HCT116 (cell line): ENCODE data around the gene CLSTN1. TPM values are rescaled to one million over a fixed set of nuclear protein-coding genes. Genes with fewer than 3 reads are reported as not detected.
"Not testable (repeated sequence)": the region's sequence is repeated elsewhere in the genome, so short reads cannot be mapped to it uniquely, and the experiment has no call there.

Experiments used
- ATAC-seq: fragments of 200-7000 bp; cut with Tn5 transposase; 2 replicates; pipeline ENCODE4 v1.9.1; 2020; ENCODE audit warnings: mild to moderate bottlenecking, moderate library complexity
- BruUV-seq: library from RNA; stranded (reverse); fragments of 400-500 nt; replicated peaks from 2 replicates; lab custom pipeline; 2021; lab: Mats Ljungman, UMichigan
- CTCF ChIA-PET: fragments of 300-600 bp; sonication (Branson Sonifier 250); formaldehyde crosslinking; loops from one replicate; lab custom pipeline; 2021; ENCODE audit warnings: antibody characterized with exemption; lab: Charles Lee
- POLR2A ChIA-PET: fragments of 300-600, 350-600 bp; sonication (Branson Sonifier 250); formaldehyde crosslinking; loops from one replicate; lab custom pipeline; 2021; ENCODE audit warnings: antibody characterized with exemption; lab: Charles Lee
- RAD21 ChIA-PET, 2 experiments: fragments of 300-600 bp; sonication (Branson Sonifier 250); formaldehyde crosslinking; loops; one replicate each; lab custom pipeline; 2023; ENCODE audit warnings: low total read pairs in 2 of 2; ENCODE audit not compliant: uncharacterized antibody in 2 of 2, unreplicated experiment in 2 of 2, low non-redundant PET in 1 of 2; lab: Charles Lee
- DNase-seq: peaks from one replicate; pipeline ENCODE4 v3.0.0-alpha.2; 2010; ENCODE audit warnings: low read depth, low spot score
- H2AFZ ChIP-seq: fragments of 200-600 bp; shearing (Covaris generic), sonication (generic); 2 replicates; pipeline ENCODE4 v1.6.1; 2017; ENCODE audit warnings: low read depth, mixed run types, mixed read lengths, antibody characterized with exemption, low read length; ENCODE audit not compliant: poor library complexity, severe bottlenecking
- H3K27ac ChIP-seq: 2 replicates; pipeline ENCODE4 v1.5.1; 2012; ENCODE audit warnings: low read depth, low read length
- H3K27me3 ChIP-seq: fragments of 200-600 bp; sonication (generic); 2 replicates; pipeline ENCODE4 v1.6.1; 2016; ENCODE audit warnings: mixed run types, low read length, mixed read lengths; ENCODE audit not compliant: insufficient read depth
- H3K36me3 ChIP-seq, 2 experiments: fragments of 200-500 bp in 1 of 2; fragments of 200-600 bp in 1 of 2; sonication (Bioruptor generic) in 1 of 2; sonication (generic) in 1 of 2; 2 replicates each; pipeline versions ENCODE4 v1.5.1 to v1.6.1; 2014 to 2016; ENCODE audit warnings: low read length in 2 of 2, inconsistent platforms in 1 of 2, mixed read lengths in 1 of 2, mixed run types in 1 of 2; ENCODE audit not compliant: insufficient read depth in 2 of 2, control insufficient read depth in 1 of 2
- H3K4me1 ChIP-seq, 2 experiments: fragments of 200-600 bp in 1 of 2; sonication (generic) in 1 of 2; 2 replicates each; pipeline versions ENCODE4 v1.5.1 to v1.6.1; 2012 to 2017; ENCODE audit warnings: low read length in 2 of 2, inconsistent platforms in 1 of 2, mild to moderate bottlenecking in 1 of 2, mixed read lengths in 1 of 2, mixed run types in 1 of 2, moderate library complexity in 1 of 2; ENCODE audit not compliant: insufficient read depth in 2 of 2, control insufficient read depth in 1 of 2
- H3K4me2 ChIP-seq: fragments of 200-600 bp; sonication (generic); 2 replicates; pipeline ENCODE4 v1.6.1; 2017; ENCODE audit warnings: mixed run types, low read length, mixed read lengths
- H3K4me3 ChIP-seq, 2 experiments: fragments of 200-600 bp in 1 of 2; sonication (generic) in 1 of 2; replicated peaks in 1 of 2; 2 replicates each; pipeline ENCODE4 v1.5.1; 2011 to 2016; ENCODE audit warnings: low read length in 2 of 2, control low read depth in 1 of 2, low read depth in 1 of 2, mild to moderate bottlenecking in 1 of 2, mixed read lengths in 1 of 2, mixed run types in 1 of 2
- H3K79me2 ChIP-seq: fragments of 200-600 bp; sonication (generic); 2 replicates; pipeline ENCODE4 v1.6.1; 2017; ENCODE audit warnings: mild to moderate bottlenecking, mixed run types, low read length, moderate library complexity, mixed read lengths; ENCODE audit not compliant: insufficient read depth
- H3K9ac ChIP-seq: fragments of 200-600 bp; sonication (generic); 2 replicates; pipeline ENCODE4 v1.6.1; 2016; ENCODE audit warnings: low read length, mixed read lengths
- H3K9me2 ChIP-seq: fragments of 200-600 bp; sonication (generic), shearing (Covaris generic); 2 replicates; pipeline ENCODE4 v1.6.1; 2017; ENCODE audit warnings: mixed run types, mild to moderate bottlenecking, moderate library complexity; ENCODE audit not compliant: insufficient read depth
- H3K9me3 ChIP-seq, 2 experiments: fragments of 200-500 bp in 1 of 2; fragments of 200-600 bp in 1 of 2; sonication (Bioruptor generic) in 1 of 2; sonication (generic) in 1 of 2; 2 replicates each; pipeline ENCODE4 v1.6.1; 2014 to 2017; ENCODE audit warnings: low read length in 2 of 2, mixed read lengths in 2 of 2, inconsistent platforms in 1 of 2, low read depth in 1 of 2, mild to moderate bottlenecking in 1 of 2, mixed run types in 1 of 2, moderate library complexity in 1 of 2; ENCODE audit not compliant: control insufficient read depth in 1 of 2, insufficient read depth in 1 of 2
- H4K20me1 ChIP-seq: fragments of 200-600 bp; sonication (generic), shearing (Covaris generic); 2 replicates; pipeline ENCODE4 v1.6.1; 2017; ENCODE audit warnings: mixed run types, mild to moderate bottlenecking, moderate library complexity; ENCODE audit not compliant: insufficient read depth
- CBX3 ChIP-seq: IDR thresholded peaks from 2 replicates; pipeline ENCODE4 v1.6.1; 2012; ENCODE audit warnings: low read depth
- CEBPB ChIP-seq: IDR thresholded peaks from 2 replicates; pipeline ENCODE4 v1.6.1; 2012; ENCODE audit warnings: low read depth
- FOSL1 ChIP-seq: IDR thresholded peaks from 2 replicates; pipeline ENCODE4 v1.6.1; 2012; ENCODE audit warnings: low read depth
- JUND ChIP-seq: IDR thresholded peaks from 2 replicates; pipeline ENCODE4 v1.6.1; 2012
- RAD21 ChIP-seq: IDR thresholded peaks from 2 replicates; pipeline ENCODE4 v1.6.1; 2012; ENCODE audit warnings: low read depth, mild to moderate bottlenecking
- SRF ChIP-seq: IDR thresholded peaks from 2 replicates; pipeline ENCODE4 v1.6.1; 2012; ENCODE audit warnings: low read depth
- TCF7L2 ChIP-seq: IDR thresholded peaks from 2 replicates; pipeline ENCODE4 v1.7.0; 2011; ENCODE audit warnings: borderline replicate concordance, inconsistent platforms; ENCODE audit not compliant: insufficient read depth, insufficient read length; ENCODE audit errors: extremely low read depth
- ZNF274 ChIP-seq: fragments of 200-500 bp; sonication (Bioruptor generic); IDR thresholded peaks from 2 replicates; pipeline ENCODE4 v1.6.1; 2014; ENCODE audit warnings: mild to moderate bottlenecking, low read depth, low read length, inconsistent platforms
- intact Hi-C: fragments of 100-400 bp; cut with micrococcal nuclease; formaldehyde crosslinking; loops from 2 replicates; pipeline ENCODE4 v1.10.0; 2022
- total RNA-seq: library from RNA; stranded (reverse); gene quantifications from one replicate; pipeline ENCODE4 v1.2.1, GENCODE V29; 2021; ENCODE audit not compliant: unreplicated experiment
- TF ChIP-seq, protein P1 (sequence below): IDR thresholded peaks from 2 replicates; pipeline ENCODE4 v1.6.1; 2011; ENCODE audit warnings: mild to moderate bottlenecking, low read length, moderate library complexity; ENCODE audit not compliant: insufficient replicate concordance; ENCODE audit errors: extremely low read depth

CLSTN1 gene
- total RNA-seq, 1 experiment from 2014 or later = 113 TPM

DNA sequence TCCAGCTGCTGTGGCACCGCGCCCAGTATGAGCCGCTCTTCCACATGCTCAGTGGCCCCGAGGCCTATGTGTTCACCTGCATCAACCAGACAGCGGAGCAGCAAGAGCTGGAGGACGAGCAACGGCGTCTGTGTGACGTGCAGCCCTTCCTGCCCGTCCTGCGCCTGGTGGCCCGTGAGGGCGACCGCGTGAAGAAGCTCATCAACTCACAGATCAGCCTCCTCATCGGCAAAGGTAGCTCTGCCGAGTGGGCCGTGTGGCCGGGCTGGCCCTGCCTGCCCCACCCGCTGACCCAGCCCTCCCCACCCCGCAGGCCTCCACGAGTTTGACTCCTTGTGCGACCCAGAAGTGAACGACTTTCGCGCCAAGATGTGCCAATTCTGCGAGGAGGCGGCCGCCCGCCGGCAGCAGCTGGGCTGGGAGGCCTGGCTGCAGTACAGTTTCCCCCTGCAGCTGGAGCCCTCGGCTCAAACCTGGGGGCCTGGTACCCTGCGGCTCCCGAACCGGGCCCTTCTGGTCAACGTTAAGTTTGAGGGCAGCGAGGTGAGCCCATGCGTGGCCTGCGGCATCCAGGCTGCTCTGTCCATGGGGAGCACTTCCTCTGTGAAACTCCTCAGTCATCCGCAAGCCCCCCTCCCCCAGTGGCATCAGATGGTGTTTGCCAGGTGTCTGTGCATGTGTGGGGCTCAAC lies 108.1 kb downstream of the CLSTN1 start:
- RAD21 ChIA-PET = no interaction called here
- H3K79me2 ChIP-seq = no peaks in the 10 kb centered on the region
- H4K20me1 ChIP-seq = no peaks in the 10 kb centered on the region
- no peak overlapping the region for H3K4me2 ChIP-seq
- no peak overlapping the region for H3K27ac ChIP-seq
- H3K36me3 ChIP-seq = no peaks in the 10 kb centered on the region
- no peak overlapping the region for H3K4me3 ChIP-seq
- no peaks in the 10 kb centered on the region for H3K9me3 ChIP-seq
- H3K9me2 ChIP-seq = no peaks in the 10 kb centered on the region
- H3K4me1 ChIP-seq = peaks cover 10 to 22% of the 10 kb centered on the region in 2 experiments
- H3K9ac ChIP-seq = no peak overlapping the region
- no TSS peak for BruUV-seq
- TF ChIP-seq FOSL1 = no peak
- no peak for TF ChIP-seq ZNF274
- no peak overlapping the region for H2AFZ ChIP-seq
- ATAC-seq (no peak), DNase-seq (no peak)
- POLR2A ChIA-PET = no interaction called here
- CTCF ChIA-PET = no interaction called here
- no peaks in the 10 kb centered on the region for H3K27me3 ChIP-seq
- intact Hi-C loops = no loop called here

DNA sequence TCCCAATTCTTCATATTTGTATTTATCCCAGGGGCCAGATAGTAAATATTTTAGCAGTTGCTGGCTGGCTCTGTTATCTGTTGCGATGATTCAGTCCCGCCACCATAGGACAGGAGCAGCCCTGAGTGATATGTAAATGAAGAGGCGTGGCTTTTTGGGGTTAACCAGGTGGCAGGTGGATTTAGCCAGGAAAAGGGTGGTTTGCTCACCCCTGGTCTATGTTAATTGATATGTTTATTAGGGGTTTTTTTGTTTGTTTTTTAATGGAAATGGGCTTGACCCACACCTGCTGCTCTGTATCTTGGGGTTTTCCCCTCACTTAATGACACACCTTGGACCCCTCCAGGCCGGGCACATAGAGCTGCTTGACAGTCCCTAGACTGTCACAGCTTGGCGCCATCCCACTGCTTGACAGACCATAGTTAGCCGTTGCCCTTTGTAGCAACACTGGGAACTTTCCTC lies 109.5 kb downstream of the CLSTN1 start:
- H3K27me3 ChIP-seq = no peaks in the 10 kb centered on the region
- no peak for TF ChIP-seq ZNF274
- no peak for TF ChIP-seq CBX3
- TF ChIP-seq RAD21 = no peak
- TF ChIP-seq JUND = no peak
- TF ChIP-seq CEBPB = no peak
- TF ChIP-seq TCF7L2 = no peak
- no peak for TF ChIP-seq FOSL1
- TF ChIP-seq, protein P1, sequence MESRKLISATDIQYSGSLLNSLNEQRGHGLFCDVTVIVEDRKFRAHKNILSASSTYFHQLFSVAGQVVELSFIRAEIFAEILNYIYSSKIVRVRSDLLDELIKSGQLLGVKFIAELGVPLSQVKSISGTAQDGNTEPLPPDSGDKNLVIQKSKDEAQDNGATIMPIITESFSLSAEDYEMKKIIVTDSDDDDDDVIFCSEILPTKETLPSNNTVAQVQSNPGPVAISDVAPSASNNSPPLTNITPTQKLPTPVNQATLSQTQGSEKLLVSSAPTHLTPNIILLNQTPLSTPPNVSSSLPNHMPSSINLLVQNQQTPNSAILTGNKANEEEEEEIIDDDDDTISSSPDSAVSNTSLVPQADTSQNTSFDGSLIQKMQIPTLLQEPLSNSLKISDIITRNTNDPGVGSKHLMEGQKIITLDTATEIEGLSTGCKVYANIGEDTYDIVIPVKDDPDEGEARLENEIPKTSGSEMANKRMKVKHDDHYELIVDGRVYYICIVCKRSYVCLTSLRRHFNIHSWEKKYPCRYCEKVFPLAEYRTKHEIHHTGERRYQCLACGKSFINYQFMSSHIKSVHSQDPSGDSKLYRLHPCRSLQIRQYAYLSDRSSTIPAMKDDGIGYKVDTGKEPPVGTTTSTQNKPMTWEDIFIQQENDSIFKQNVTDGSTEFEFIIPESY = no peak
- no peak for TF ChIP-seq SRF
- TF ChIP-seq, all 23 proteins: peak for 0
- no peak overlapping the region for H2AFZ ChIP-seq
- H3K9me3 ChIP-seq = no peaks in the 10 kb centered on the region
- no peak overlapping the region for H3K9ac ChIP-seq
- intact Hi-C loops = no loop called here
- no peaks in the 10 kb centered on the region for H3K9me2 ChIP-seq
- ChIA-PET CTCF (no interaction called here), RAD21 (no interaction called here), POLR2A (no interaction called here)
- ATAC-seq (0 out of 2 replicates have a peak, but pooled peaks have one; percentile 26), DNase-seq (no peak)
- no peaks in the 10 kb centered on the region for H4K20me1 ChIP-seq
- H3K4me1 ChIP-seq = peaks cover 7 to 13% of the 10 kb centered on the region in 2 experiments
- no peaks in the 10 kb centered on the region for H3K36me3 ChIP-seq
- H3K4me3 ChIP-seq = no peak overlapping the region
- H3K4me2 ChIP-seq = no peak overlapping the region
- no peaks in the 10 kb centered on the region for H3K79me2 ChIP-seq
- BruUV-seq = no TSS peak
- H3K27ac ChIP-seq = no peak overlapping the region

GRCh38 chr1:9712767-9713166 lies 111.0 kb downstream of the CLSTN1 start:
- CTCF ChIA-PET, H3K79me2 ChIP-seq, H3K4me3 ChIP-seq, H3K9me2 ChIP-seq, ATAC-seq, RAD21 ChIA-PET, intact Hi-C loops, H3K4me1 ChIP-seq, BruUV-seq, H4K20me1 ChIP-seq, H3K9ac ChIP-seq, H2AFZ ChIP-seq, POLR2A ChIA-PET, DNase-seq, H3K27me3 ChIP-seq, H3K4me2 ChIP-seq, H3K9me3 ChIP-seq, H3K36me3 ChIP-seq, H3K27ac ChIP-seq: not testable (repeated sequence)
